Pancreas (tissue), 10 donors: ENCODE data around the gene NMT1. TPM values are rescaled to one million over a fixed set of nuclear protein-coding genes. Genes with fewer than 3 reads are reported as not detected.

Experiments
- ATAC-seq, 4 donors: fragments of 200-7000 bp; cut with Tn5 transposase; one replicate each; pipeline versions ENCODE4 v1.8.0 to v1.9.1; 2020; ENCODE audit warnings: mild to moderate bottlenecking in 4 of 4, moderate library complexity in 4 of 4
- DNase-seq, 6 donors: peaks; one replicate each; pipeline ENCODE4 v3.0.0-alpha.2; 2020
- FAIRE-seq: peaks from 2 replicates; lab custom pipeline; 2012; peaks lifted over from hg19 to GRCh38; lab: Jason Lieb, UNC
- H3K27ac ChIP-seq, 4 donors: fragments of 200-600 bp; sonication (generic); 1 replicate in 3 of 4; 2 replicates in 1 of 4; pipeline versions ENCODE4 v1.5.0 to v1.8.0; 2020
- H3K27me3 ChIP-seq, 4 donors: fragments of 200-600 bp; one replicate each; pipeline ENCODE4 v1.8.0; 2021
- H3K36me3 ChIP-seq, 3 donors: fragments of 200-600 bp; sonication (generic) in 1 of 3; one replicate each; pipeline versions ENCODE4 v1.5.0 to v1.8.0; 2020 to 2021
- H3K4me1 ChIP-seq, 3 donors: fragments of 200-600 bp; one replicate each; pipeline ENCODE4 v1.8.0; 2021
- H3K4me3 ChIP-seq, 4 donors: fragments of 200-600 bp; sonication (generic) in 2 of 4; one replicate each; pipeline versions ENCODE4 v1.5.0 to v1.8.0; 2020 to 2021
- H3K9me3 ChIP-seq, 4 donors: fragments of 200-600 bp; one replicate each; pipeline ENCODE4 v1.8.0; 2021
- WGBS, 2 donors: extraction: QIAGEN DNeasy Blood & Tissue Kit; methylation state at CpG; one replicate each; pipeline ENCODE4 v1.1.7; 2013; 5-methylcytosine and 5-hydroxymethylcytosine counted together
- intact Hi-C, 3 donors: fragments of 100-400 bp; cut with DNase I; formaldehyde crosslinking; loops; one replicate each; pipeline versions ENCODE4 v1.11.1 to v1.14.2; 2022
- polyA plus RNA-seq, 2 donors: library from polyadenylated mRNA; stranded (reverse); fragments of 200-250 nt; gene quantifications; one replicate each; pipeline ENCODE4 v1.2.3, GENCODE V29; 2013
- total RNA-seq, 6 donors: library from RNA; stranded (reverse); fragmentation: NEBNext Ultra II Directional in 4 of 6; extraction: Animal tissue kit (Norgen Biotek cat#: 25700) in 4 of 6; gene quantifications; one replicate each; pipeline versions ENCODE4 v1.2.1 to v1.2.4, GENCODE V29; 2021 to 2023
- TF ChIP-seq, protein P1 (sequence below), 4 donors: fragments of 200-600 bp; sonication (generic) in 3 of 4; IDR thresholded peaks; one replicate each; pipeline versions ENCODE4 v1.5.0 to v1.8.0; 2021; ENCODE audit warnings: antibody characterized with exemption in 4 of 4
- donor health status: healthy with polysubstance abuse.
- donor health status: DM: no; HTN: no; CAD: no; lungs with moderate emphysema.
- donor health status: DM: no; HTN: no; CAD: no.
- donor health status: control.
- donor health status: control.
- donor health status: Bipolar disorder and iron deficiency.
- donor health status: DM: yes; HTN: yes; CAD: no.
- donor health status: DM: no; HTN: no; CAD: no.
- donor health status: DM: no; HTN: no; CAD: no.
- donor health status: DM: yes; HTN: yes; CAD: no.

NMT1 gene
- total and polyA plus RNA-seq, 8 donors: 27.0 to 66.5 (median 39.8) TPM

DNA sequence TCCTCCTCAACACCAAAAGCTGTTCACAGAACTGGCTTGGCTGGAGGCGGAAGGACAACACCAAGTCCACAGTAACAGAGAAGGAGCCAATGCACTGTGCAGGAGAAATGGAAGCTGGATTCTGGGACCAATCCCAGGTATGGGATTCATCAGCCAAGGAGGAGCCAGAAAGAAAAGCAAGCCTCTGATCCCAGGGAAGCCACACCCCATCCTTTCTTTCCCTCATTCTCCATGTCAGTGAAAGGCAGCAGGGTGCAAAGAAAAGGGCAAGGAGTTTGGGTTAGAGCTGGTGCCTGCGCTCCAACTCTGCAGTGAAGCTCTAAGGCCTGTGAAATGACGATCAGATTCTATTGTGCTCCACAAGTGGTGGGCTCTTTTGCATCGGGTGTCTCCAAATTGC lies 20.7 kb upstream of the NMT1 start:
- ATAC-seq (no peak), DNase-seq (no peak), FAIRE-seq (no peak)
- Histone ChIP-seq H3K4me3 (no peak overlapping the region), H3K27me3 (no peaks in the 10 kb centered on the region), H3K36me3 (no peaks in the 10 kb centered on the region), H3K27ac (no peak overlapping the region), H3K9me3 (no peaks in the 10 kb centered on the region), H3K4me1 (peaks cover 0 to 4% (median 0%) of the 10 kb centered on the region in 3 donors)
- 80 to 83% methylated on average over 4 of the region's 4 CpGs for WGBS, 2 donors
- TF ChIP-seq, protein P1, sequence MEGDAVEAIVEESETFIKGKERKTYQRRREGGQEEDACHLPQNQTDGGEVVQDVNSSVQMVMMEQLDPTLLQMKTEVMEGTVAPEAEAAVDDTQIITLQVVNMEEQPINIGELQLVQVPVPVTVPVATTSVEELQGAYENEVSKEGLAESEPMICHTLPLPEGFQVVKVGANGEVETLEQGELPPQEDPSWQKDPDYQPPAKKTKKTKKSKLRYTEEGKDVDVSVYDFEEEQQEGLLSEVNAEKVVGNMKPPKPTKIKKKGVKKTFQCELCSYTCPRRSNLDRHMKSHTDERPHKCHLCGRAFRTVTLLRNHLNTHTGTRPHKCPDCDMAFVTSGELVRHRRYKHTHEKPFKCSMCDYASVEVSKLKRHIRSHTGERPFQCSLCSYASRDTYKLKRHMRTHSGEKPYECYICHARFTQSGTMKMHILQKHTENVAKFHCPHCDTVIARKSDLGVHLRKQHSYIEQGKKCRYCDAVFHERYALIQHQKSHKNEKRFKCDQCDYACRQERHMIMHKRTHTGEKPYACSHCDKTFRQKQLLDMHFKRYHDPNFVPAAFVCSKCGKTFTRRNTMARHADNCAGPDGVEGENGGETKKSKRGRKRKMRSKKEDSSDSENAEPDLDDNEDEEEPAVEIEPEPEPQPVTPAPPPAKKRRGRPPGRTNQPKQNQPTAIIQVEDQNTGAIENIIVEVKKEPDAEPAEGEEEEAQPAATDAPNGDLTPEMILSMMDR (IDR thresholded peaks at IDR 0.05): no peak
- intact Hi-C loops: no loop called here

DNA sequence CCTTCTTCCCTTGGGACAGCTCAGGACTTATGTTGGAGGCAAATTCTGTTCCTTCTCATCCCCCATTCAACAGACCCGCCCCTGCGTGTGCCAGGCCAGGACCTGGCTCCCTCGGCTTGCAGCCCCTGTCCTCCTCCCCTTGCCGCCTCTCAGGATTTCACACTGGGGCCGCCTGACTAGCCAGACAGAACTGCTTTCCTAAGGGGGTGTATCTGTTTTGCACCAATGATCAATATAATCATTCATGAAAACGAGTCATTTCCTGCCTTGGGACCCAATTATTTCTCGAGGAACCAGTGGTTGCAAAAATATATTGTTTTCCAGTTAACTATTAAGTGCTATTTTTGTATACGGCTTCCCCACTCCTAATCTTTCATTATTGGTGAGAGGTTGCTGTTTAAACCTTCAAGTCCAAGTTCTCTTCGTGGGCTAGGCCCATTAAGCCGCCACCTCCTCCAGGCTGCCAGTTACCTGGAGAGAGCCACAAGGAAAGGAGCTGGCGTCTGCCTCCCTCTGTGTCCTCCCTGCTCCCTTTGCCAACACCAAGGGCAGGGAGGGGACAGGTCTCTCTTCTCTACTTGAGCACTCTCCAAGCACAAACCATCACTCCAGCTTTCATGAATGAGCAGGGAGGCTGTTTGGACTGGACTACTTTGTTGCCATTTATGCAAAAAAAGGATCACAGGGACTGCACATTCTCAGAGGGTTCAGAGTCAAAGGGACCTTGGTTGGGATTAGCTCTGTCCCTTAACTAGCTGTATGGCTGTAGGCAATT lies 18.6 kb upstream of the NMT1 start:
- DNase-seq (peak in 1 of 6 donors; percentile 25), ATAC-seq (no peak), FAIRE-seq (no peak)
- Histone ChIP-seq H3K9me3 (no peaks in the 10 kb centered on the region), H3K4me1 (peaks cover 0 to 4% (median 0%) of the 10 kb centered on the region in 3 donors), H3K27me3 (no peaks in the 10 kb centered on the region), H3K27ac (no peak overlapping the region), H3K36me3 (no peaks in the 10 kb centered on the region), H3K4me3 (no peak overlapping the region)
- TF ChIP-seq, protein P1 (IDR thresholded peaks at IDR 0.05): no peak
- 75 to 79% methylated on average over 11 of the region's 11 CpGs for WGBS, 2 donors
- intact Hi-C loops: no loop called here

DNA sequence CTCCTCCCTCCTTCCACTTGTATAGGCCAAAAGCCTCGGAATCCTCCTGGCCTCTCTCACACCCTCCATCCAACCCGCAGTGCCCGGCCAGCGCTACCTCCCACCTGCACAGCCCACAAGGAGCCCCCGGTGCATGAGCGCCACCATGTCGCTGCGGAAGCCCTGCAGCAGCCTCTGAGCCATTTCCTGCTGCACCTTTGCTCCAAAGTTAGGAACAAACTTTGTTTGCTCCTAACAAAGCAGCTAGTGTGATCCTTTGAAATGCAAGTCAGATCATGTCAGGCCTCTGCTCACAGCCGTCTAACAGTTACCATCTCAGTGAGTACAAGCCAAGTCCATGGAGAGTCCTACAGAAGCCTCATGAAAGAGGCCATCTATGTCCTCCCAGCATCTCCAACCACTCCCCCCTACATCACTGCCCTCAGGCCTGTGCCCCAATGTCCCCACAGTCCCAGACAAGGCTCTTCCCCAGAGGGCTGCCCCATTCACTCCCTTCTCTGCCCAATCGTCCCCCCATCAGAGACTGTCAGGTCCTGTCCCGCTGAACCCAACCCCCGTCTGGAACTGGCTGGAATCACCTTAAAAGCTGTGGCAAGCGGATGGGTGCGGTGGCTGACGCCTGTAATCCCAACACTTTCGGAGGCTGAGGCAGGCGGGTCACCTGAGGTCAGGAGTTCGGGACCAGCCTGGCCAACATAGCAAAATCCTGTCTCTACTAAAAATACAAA lies 17.1 kb upstream of the NMT1 start:
- WGBS, 2 donors: 85 to 87% methylated on average over 18 of the region's 18 CpGs
- ATAC-seq: no peak
- DNase-seq: peak in 1 of 6 donors; percentile 44
- intact Hi-C loops: no loop called here
- Histone ChIP-seq H3K27ac (no peak overlapping the region), H3K36me3 (no peaks in the 10 kb centered on the region), H3K27me3 (no peaks in the 10 kb centered on the region), H3K4me3 (no peak overlapping the region), H3K4me1 (peaks cover 0 to 4% (median 0%) of the 10 kb centered on the region in 3 donors), H3K9me3 (no peaks in the 10 kb centered on the region)
- TF ChIP-seq, protein P1 (IDR thresholded peaks at IDR 0.05): no peak
- FAIRE-seq: no peak

DNA sequence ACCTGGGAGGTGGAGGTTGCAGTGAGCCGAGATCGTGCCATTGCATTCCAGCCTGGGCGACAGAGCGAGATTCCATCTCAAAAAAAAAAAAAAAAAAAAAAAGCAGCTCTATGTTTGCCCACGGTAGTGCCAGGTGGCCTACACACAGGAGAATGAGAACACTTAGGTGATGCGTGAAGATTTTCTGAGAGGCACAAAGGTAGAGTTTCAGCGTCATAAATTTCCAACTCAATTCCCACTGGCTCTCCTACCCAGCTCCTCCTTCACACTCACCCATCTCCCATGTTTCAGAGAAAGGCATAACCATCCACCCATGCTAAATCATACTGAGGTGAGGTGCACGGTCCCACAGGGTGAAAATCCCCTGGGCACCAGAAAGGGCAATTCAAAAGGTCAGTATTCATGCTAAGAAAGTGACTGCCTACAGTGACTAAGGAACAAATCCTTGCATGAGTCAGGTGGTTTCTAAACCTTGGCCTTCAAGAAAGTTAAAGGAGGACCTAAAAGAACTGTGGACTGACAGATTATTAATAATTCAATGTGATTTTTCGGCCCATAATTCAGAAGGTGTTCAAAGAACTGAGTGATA lies 14.5 kb upstream of the NMT1 start:
- H3K36me3 ChIP-seq: no peaks in the 10 kb centered on the region
- peaks cover 0 to 17% (median 0%) of the 10 kb centered on the region in 3 donors for H3K4me1 ChIP-seq
- intact Hi-C loops: no loop called here
- no peaks in the 10 kb centered on the region for H3K27me3 ChIP-seq
- no peak overlapping the region for H3K4me3 ChIP-seq
- DNase-seq: no peak
- H3K9me3 ChIP-seq: no peaks in the 10 kb centered on the region
- FAIRE-seq: no peak
- ATAC-seq: no peak
- WGBS, 2 donors: 87 to 88% methylated on average over 9 of the region's 9 CpGs
- no peak overlapping the region for H3K27ac ChIP-seq
- TF ChIP-seq, protein P1 (IDR thresholded peaks at IDR 0.05): no peak
